Measurements from ENCODE around the gene NDC1. TPM values are rescaled to one million over a fixed set of nuclear protein-coding genes. Genes with fewer than 3 reads are reported as not detected.

Gene NDC1
- total and polyA plus RNA-seq, 2 donors (not counting 3 experiments of a cell fraction or from before 2014, with no cell fraction given), result 23.2 to 29.2 TPM

- H3K9ac ChIP-seq (replicated peaks; ENCODE audit: extremely low read depth, insufficient read depth, low read length), result no peak overlapping the region
Measured at GRCh38 chr1:53736290-53736689, 101.8 kb downstream of the NDC1 start.

More at GRCh38 chr1:53736290-53736689, 101.8 kb downstream of the NDC1 start:
- intact Hi-C loops (cut with micrococcal nuclease) (no loop called here), dilution Hi-C loops (cut with MboI; ENCODE audit: extremely low pct_ligation_motif_present, low sequenced_read_pairs) (no loop called here)
- no peak for TF ChIP-seq CTCF (IDR thresholded peaks at IDR 0.05; ENCODE audit: extremely low read depth in 1 of 2, insufficient read depth in 1 of 2, low read depth in 1 of 2, low read length in 2 of 2)
- no peak for TF ChIP-seq POLR2A (IDR thresholded peaks at IDR 0.05; ENCODE audit: low read depth, low read length)
- TF ChIP-seq EZH2 (IDR thresholded peaks at IDR 0.05; ENCODE audit: borderline replicate concordance, low read depth, low read length, severe bottlenecking), result no peak
- no peak for TF ChIP-seq POLR2AphosphoS5 (IDR thresholded peaks at IDR 0.05; ENCODE audit: insufficient read depth, low read depth, low read length)
- TF ChIP-seq MYC (IDR thresholded peaks at IDR 0.05; ENCODE audit: low read depth, low read length), result no peak
- no peak for TF ChIP-seq JUN (IDR thresholded peaks at IDR 0.05; ENCODE audit: borderline replicate concordance, insufficient read depth, insufficient read length, low read depth)
- no peak for TF ChIP-seq GATA2 (IDR thresholded peaks at IDR 0.05; ENCODE audit: insufficient read depth, insufficient read length, low read depth, low read length)
- no peak for TF ChIP-seq MAX (IDR thresholded peaks at IDR 0.05; ENCODE audit: insufficient read depth, insufficient read length)
- TF ChIP-seq FOS (IDR thresholded peaks at IDR 0.05; ENCODE audit: borderline replicate concordance, insufficient read depth, low read length), result no peak
- H3K9me1 ChIP-seq (replicated peaks; ENCODE audit: control insufficient read depth, extremely low read depth, insufficient read depth, low read length), result no peaks in the 10 kb centered on the region
- no peak overlapping the region for H3K27ac ChIP-seq (ENCODE audit: insufficient read depth, low read depth, low read length)
- POLR2A ChIA-PET, result no interaction called here
- peaks cover 11% of the 10 kb centered on the region for H3K4me1 ChIP-seq (ENCODE audit: control insufficient read depth, extremely low read depth, insufficient read depth, low read length)
- no peaks in the 10 kb centered on the region for H3K9me3 ChIP-seq (replicated peaks; ENCODE audit: control insufficient read depth, insufficient read depth, low read length)
- no peak overlapping the region for H2AFZ ChIP-seq (ENCODE audit: low read depth, low read length)
- CTCF ChIA-PET, result interaction anchor here (0.5 to 3.7 kb wide), 7 partner anchors 9 to 128 kb away, joined by 3 to 13 read pairs (median 4); no protein-coding TSS in a partner anchor
- DNase-seq (ENCODE audit: low read depth, low spot score) (no peak), FAIRE-seq (no peak)
- no peaks in the 10 kb centered on the region for H4K20me1 ChIP-seq (replicated peaks; ENCODE audit: control insufficient read depth, extremely low read depth, insufficient read depth, low read length)
- no peak overlapping the region for H3K4me2 ChIP-seq (ENCODE audit: insufficient read depth, low read length)
- H3K4me3 ChIP-seq (replicated peaks in 1 of 3; ENCODE audit: insufficient read depth in 1 of 3, low read depth in 1 of 3, low read length in 3 of 3), result no peak overlapping the region
- no TSS peak for BruUV-seq (replicated peaks)
- peaks cover 44 to 61% of the 10 kb centered on the region in 2 experiments for H3K27me3 ChIP-seq (ENCODE audit: control insufficient read depth in 2 of 2, insufficient read depth in 2 of 2, low read length in 2 of 2)
- H3K36me3 ChIP-seq (ENCODE audit: control insufficient read depth in 2 of 2, extremely low read depth in 1 of 2, insufficient read depth in 2 of 2, low read length in 2 of 2), result no peaks in the 10 kb centered on the region
- H3K79me2 ChIP-seq (ENCODE audit: control insufficient read depth, insufficient read depth, low read length), result no peaks in the 10 kb centered on the region

All from endothelial cell of umbilical vein (primary cell).